ENCODE data around the gene SH3BP5L. TPM values are rescaled to one million over a fixed set of nuclear protein-coding genes. Genes with fewer than 3 reads are reported as not detected.

SH3BP5L gene
- total and polyA plus RNA-seq, 2 of the 13 experiments (the other 11 are each of a cell fraction or from before 2014, with no cell fraction given) = 10.3 to 14.9 TPM

DNA sequence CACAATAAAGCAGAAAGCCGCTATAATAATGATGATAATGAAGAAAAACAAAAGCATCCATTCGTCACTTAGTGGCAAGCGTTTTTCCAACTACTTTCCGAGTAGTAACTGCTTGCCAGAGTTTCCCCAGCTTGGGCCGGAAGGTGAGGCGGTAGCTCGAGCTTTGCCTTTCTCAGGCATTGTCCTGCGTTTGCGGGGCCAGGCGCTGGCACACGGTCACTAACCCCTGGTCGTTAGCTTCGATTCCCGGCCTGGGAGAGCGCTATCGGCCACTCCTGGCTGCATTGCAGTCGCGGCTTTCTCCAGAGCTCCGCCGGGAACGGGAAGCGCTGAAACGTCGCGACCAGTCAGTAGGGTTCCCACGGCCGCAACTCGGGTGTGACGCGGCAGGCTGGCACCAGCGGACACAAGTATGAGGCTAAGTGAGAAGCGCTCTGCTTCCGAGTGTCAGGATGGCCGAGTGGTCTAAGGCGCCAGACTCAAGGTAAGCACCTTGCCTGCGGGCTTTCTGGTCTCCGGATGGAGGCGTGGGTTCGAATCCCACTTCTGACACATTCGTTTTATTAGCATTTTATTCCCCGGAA, 47.8 kb upstream of the SH3BP5L start (continued):
- TF ChIP-seq SRY (CRISPR knock-in tag; IDR thresholded peaks at IDR 0.05) (peak; percentile 62; the same call in 1 of the 2 replicates), ZNF251 (CRISPR knock-in tag; IDR thresholded peaks at IDR 0.05) (no peak), MYC (CRISPR knock-in tag; IDR thresholded peaks at IDR 0.05; ENCODE audit: borderline replicate concordance) (peak; percentile 61; the same call in 1 of the 2 replicates), RELA (CRISPR knock-in tag; IDR thresholded peaks at IDR 0.05) (no peak), SMC3 (IDR thresholded peaks at IDR 0.05; ENCODE audit: low read length) (no peak), ZNF564 (CRISPR knock-in tag; IDR thresholded peaks at IDR 0.05) (0 out of 2 replicates have a peak, but pooled peaks have one; percentile 31), ZFP90 (CRISPR knock-in tag; IDR thresholded peaks at IDR 0.05; ENCODE audit: borderline replicate concordance) (0 out of 2 replicates have a peak, but pooled peaks have one; percentile 24), KDM5A (IDR thresholded peaks at IDR 0.05; ENCODE audit: borderline replicate concordance, low read length) (peak; percentile 31; the same call in 1 of the 2 replicates), KDM2A (CRISPR knock-in tag; IDR thresholded peaks at IDR 0.05; ENCODE audit: borderline replicate concordance, low read depth) (peak; percentile 94), KDM5B (CRISPR knock-in tag; IDR thresholded peaks at IDR 0.05; ENCODE audit: borderline replicate concordance) (peak; percentile 91), MEIS1 (CRISPR knock-in tag; IDR thresholded peaks at IDR 0.05; ENCODE audit: borderline replicate concordance) (0 out of 2 replicates have a peak, but pooled peaks have one; percentile 20), NRL (CRISPR knock-in tag; IDR thresholded peaks at IDR 0.05; ENCODE audit: borderline replicate concordance) (no peak; the same call in 1 of the 2 replicates), ZNF446 (CRISPR knock-in tag; IDR thresholded peaks at IDR 0.05) (no peak), POGZ (CRISPR knock-in tag; IDR thresholded peaks at IDR 0.05) (peak; percentile 56), XBP1 (CRISPR knock-in tag; IDR thresholded peaks at IDR 0.05) (peak; percentile 29; the same call in 1 of the 2 replicates), ZNF263 (CRISPR knock-in tag; IDR thresholded peaks at IDR 0.05) (peak; percentile 15; the same call in 1 of the 2 replicates), YEATS2 (CRISPR knock-in tag; IDR thresholded peaks at IDR 0.05; ENCODE audit: borderline replicate concordance) (0 out of 2 replicates have a peak, but pooled peaks have one; percentile 29), SIX1 (CRISPR knock-in tag; IDR thresholded peaks at IDR 0.05; ENCODE audit: borderline replicate concordance) (0 out of 2 replicates have a peak, but pooled peaks have one; percentile 7), ISL2 (CRISPR knock-in tag; IDR thresholded peaks at IDR 0.05) (peak; percentile 11; the same call in 1 of the 2 replicates)
- TF ChIP-seq, protein P1, sequence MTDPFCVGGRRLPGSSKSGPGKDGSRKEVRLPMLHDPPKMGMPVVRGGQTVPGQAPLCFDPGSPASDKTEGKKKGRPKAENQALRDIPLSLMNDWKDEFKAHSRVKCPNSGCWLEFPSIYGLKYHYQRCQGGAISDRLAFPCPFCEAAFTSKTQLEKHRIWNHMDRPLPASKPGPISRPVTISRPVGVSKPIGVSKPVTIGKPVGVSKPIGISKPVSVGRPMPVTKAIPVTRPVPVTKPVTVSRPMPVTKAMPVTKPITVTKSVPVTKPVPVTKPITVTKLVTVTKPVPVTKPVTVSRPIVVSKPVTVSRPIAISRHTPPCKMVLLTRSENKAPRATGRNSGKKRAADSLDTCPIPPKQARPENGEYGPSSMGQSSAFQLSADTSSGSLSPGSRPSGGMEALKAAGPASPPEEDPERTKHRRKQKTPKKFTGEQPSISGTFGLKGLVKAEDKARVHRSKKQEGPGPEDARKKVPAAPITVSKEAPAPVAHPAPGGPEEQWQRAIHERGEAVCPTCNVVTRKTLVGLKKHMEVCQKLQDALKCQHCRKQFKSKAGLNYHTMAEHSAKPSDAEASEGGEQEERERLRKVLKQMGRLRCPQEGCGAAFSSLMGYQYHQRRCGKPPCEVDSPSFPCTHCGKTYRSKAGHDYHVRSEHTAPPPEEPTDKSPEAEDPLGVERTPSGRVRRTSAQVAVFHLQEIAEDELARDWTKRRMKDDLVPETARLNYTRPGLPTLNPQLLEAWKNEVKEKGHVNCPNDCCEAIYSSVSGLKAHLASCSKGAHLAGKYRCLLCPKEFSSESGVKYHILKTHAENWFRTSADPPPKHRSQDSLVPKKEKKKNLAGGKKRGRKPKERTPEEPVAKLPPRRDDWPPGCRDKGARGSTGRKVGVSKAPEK (CRISPR knock-in tag; IDR thresholded peaks at IDR 0.05; ENCODE audit: borderline replicate concordance) = no peak
- TF ChIP-seq, protein P2, sequence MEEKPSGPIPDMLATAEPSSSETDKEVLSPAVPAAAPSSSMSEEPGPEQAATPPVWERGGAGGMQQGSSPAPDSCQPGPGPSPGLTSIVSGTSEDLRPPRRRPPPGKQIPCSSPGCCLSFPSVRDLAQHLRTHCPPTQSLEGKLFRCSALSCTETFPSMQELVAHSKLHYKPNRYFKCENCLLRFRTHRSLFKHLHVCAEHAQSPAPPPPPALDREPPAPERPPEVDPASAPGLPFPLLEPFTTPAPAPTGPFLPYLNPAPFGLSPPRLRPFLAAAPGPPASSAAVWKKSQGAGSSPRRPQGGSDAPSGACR (CRISPR knock-in tag; IDR thresholded peaks at IDR 0.05) = peak; percentile 77
- TF ChIP-seq, protein P3, sequence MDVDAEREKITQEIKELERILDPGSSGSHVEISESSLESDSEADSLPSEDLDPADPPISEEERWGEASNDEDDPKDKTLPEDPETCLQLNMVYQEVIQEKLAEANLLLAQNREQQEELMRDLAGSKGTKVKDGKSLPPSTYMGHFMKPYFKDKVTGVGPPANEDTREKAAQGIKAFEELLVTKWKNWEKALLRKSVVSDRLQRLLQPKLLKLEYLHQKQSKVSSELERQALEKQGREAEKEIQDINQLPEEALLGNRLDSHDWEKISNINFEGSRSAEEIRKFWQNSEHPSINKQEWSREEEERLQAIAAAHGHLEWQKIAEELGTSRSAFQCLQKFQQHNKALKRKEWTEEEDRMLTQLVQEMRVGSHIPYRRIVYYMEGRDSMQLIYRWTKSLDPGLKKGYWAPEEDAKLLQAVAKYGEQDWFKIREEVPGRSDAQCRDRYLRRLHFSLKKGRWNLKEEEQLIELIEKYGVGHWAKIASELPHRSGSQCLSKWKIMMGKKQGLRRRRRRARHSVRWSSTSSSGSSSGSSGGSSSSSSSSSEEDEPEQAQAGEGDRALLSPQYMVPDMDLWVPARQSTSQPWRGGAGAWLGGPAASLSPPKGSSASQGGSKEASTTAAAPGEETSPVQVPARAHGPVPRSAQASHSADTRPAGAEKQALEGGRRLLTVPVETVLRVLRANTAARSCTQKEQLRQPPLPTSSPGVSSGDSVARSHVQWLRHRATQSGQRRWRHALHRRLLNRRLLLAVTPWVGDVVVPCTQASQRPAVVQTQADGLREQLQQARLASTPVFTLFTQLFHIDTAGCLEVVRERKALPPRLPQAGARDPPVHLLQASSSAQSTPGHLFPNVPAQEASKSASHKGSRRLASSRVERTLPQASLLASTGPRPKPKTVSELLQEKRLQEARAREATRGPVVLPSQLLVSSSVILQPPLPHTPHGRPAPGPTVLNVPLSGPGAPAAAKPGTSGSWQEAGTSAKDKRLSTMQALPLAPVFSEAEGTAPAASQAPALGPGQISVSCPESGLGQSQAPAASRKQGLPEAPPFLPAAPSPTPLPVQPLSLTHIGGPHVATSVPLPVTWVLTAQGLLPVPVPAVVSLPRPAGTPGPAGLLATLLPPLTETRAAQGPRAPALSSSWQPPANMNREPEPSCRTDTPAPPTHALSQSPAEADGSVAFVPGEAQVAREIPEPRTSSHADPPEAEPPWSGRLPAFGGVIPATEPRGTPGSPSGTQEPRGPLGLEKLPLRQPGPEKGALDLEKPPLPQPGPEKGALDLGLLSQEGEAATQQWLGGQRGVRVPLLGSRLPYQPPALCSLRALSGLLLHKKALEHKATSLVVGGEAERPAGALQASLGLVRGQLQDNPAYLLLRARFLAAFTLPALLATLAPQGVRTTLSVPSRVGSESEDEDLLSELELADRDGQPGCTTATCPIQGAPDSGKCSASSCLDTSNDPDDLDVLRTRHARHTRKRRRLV (CRISPR knock-in tag; IDR thresholded peaks at IDR 0.05) = peak; percentile 86; the same call in 1 of the 2 replicates
